H9 (cell line): Measurements from ENCODE around the gene PLA2G2E. TPM values are rescaled to one million over a fixed set of nuclear protein-coding genes. Genes with fewer than 3 reads are reported as not detected.

ENCODE experiments used
- DNase-seq: peaks from one replicate; pipeline ENCODE4 v3.0.0-alpha.2; 2017
- H2AFZ ChIP-seq: one replicate; pipeline ENCODE4 v1.6.1; 2013; ENCODE audit warnings: mild to moderate bottlenecking, low read length, control low read depth, moderate library complexity
- H2AK5ac ChIP-seq: 2 replicates; pipeline ENCODE4 v1.6.1; 2013; ENCODE audit warnings: low read length, control low read depth, mixed read lengths; ENCODE audit not compliant: insufficient read length
- H2BK120ac ChIP-seq: one replicate; pipeline ENCODE4 v1.6.1; 2013; ENCODE audit warnings: low read depth, mild to moderate bottlenecking, low read length, control low read depth, inconsistent platforms; ENCODE audit not compliant: poor library complexity, severe bottlenecking
- H2BK12ac ChIP-seq: 2 replicates; pipeline ENCODE4 v1.6.1; 2013; ENCODE audit warnings: low read length, control low read depth, mixed read lengths, low read depth; ENCODE audit not compliant: insufficient read length
- H2BK15ac ChIP-seq: 2 replicates; pipeline ENCODE4 v1.6.1; 2013; ENCODE audit warnings: low read depth, low read length, control low read depth
- H2BK20ac ChIP-seq: one replicate; pipeline ENCODE4 v1.6.1; 2013; ENCODE audit warnings: low read depth, mild to moderate bottlenecking, low read length, control low read depth, inconsistent platforms; ENCODE audit not compliant: poor library complexity, severe bottlenecking
- H2BK5ac ChIP-seq: 2 replicates; pipeline ENCODE4 v1.6.1; 2013; ENCODE audit warnings: low read length, control low read depth, mixed read lengths; ENCODE audit not compliant: insufficient read length
- H3K14ac ChIP-seq: 2 replicates; pipeline ENCODE4 v1.6.1; 2013; ENCODE audit warnings: low read length, control low read depth; ENCODE audit not compliant: insufficient read depth
- H3K18ac ChIP-seq: 2 replicates; pipeline ENCODE4 v1.6.1; 2013; ENCODE audit warnings: low read depth, mild to moderate bottlenecking, mixed read lengths, low read length, control low read depth; ENCODE audit not compliant: insufficient read length
- H3K23ac ChIP-seq: 2 replicates; pipeline ENCODE4 v1.6.1; 2013; ENCODE audit warnings: low read length, control low read depth, mixed read lengths, low read depth; ENCODE audit not compliant: insufficient read length
- H3K23me2 ChIP-seq: 2 replicates; pipeline ENCODE4 v1.6.1; 2013; ENCODE audit warnings: low read depth, mild to moderate bottlenecking, mixed read lengths, low read length, control low read depth; ENCODE audit not compliant: insufficient read length, poor library complexity, severe bottlenecking
- H3K27ac ChIP-seq: 2 replicates; pipeline ENCODE4 v1.5.1; 2013; ENCODE audit warnings: low read length, control low read depth, mixed read lengths, low read depth; ENCODE audit not compliant: insufficient read length
- H3K27me3 ChIP-seq: 2 replicates; pipeline ENCODE4 v1.6.1; 2013; ENCODE audit warnings: low read length, control low read depth, inconsistent platforms; ENCODE audit not compliant: insufficient read depth
- H3K4ac ChIP-seq: 2 replicates; pipeline ENCODE4 v1.6.1; 2013; ENCODE audit warnings: low read depth, mild to moderate bottlenecking, control low read depth, inconsistent platforms, low read length, moderate library complexity
- H3K4me1 ChIP-seq: 2 replicates; pipeline ENCODE4 v1.6.1; 2013; ENCODE audit warnings: low read length, control low read depth, inconsistent platforms; ENCODE audit not compliant: insufficient read depth
- H3K4me2 ChIP-seq: 2 replicates; pipeline ENCODE4 v1.6.1; 2013; ENCODE audit warnings: low read length, control low read depth, mixed read lengths; ENCODE audit not compliant: insufficient read length, insufficient read depth
- H3K56ac ChIP-seq: 2 replicates; pipeline ENCODE4 v1.6.1; 2013; ENCODE audit warnings: low read depth, mild to moderate bottlenecking, mixed read lengths, low read length, control low read depth; ENCODE audit not compliant: insufficient read length
- H3K79me1 ChIP-seq: 2 replicates; pipeline ENCODE4 v1.6.1; 2013; ENCODE audit warnings: low read depth, mild to moderate bottlenecking, moderate library complexity, low read length, control low read depth, inconsistent platforms; ENCODE audit not compliant: insufficient read depth, poor library complexity, severe bottlenecking
- H3K79me2 ChIP-seq: 2 replicates; pipeline ENCODE4 v1.6.1; 2013; ENCODE audit warnings: low read length, control low read depth, inconsistent platforms; ENCODE audit not compliant: insufficient read depth
- H3K9ac ChIP-seq: 2 replicates; pipeline ENCODE4 v1.6.1; 2013; ENCODE audit warnings: low read length, control low read depth, mixed read lengths; ENCODE audit not compliant: insufficient read length; ENCODE audit errors: extremely low read depth
- H3K9me3 ChIP-seq: one replicate; pipeline ENCODE4 v1.6.1; 2013; ENCODE audit warnings: low read depth, low read length, inconsistent platforms; ENCODE audit not compliant: control insufficient read depth
- H3T11ph ChIP-seq: one replicate; pipeline ENCODE4 v1.6.1; 2013; ENCODE audit warnings: mild to moderate bottlenecking, low read length, control low read depth, inconsistent platforms
- H4K20me1 ChIP-seq: one replicate; pipeline ENCODE4 v1.6.1; 2013; ENCODE audit not compliant: control insufficient read depth, insufficient read length, insufficient read depth
- H4K5ac ChIP-seq: 2 replicates; pipeline ENCODE4 v1.6.1; 2013; ENCODE audit warnings: low read depth, mild to moderate bottlenecking, mixed read lengths, low read length, control low read depth; ENCODE audit not compliant: insufficient read length
- H4K8ac ChIP-seq: replicated peaks from 2 replicates; pipeline ENCODE4 v1.6.1; 2013; ENCODE audit warnings: low read length, control low read depth, mixed read lengths, low read depth; ENCODE audit not compliant: insufficient read length
- H4K91ac ChIP-seq: 2 replicates; pipeline ENCODE4 v1.6.1; 2013; ENCODE audit warnings: low read depth, mild to moderate bottlenecking, moderate library complexity, mixed read lengths, low read length, control low read depth; ENCODE audit not compliant: insufficient read length
- H3K27ac Mint-ChIP-seq, 3 experiments: 2 replicates in 2 of 3; 3 replicates in 1 of 3; pipeline ENCODE4 v1.8.0; 2020 to 2021; ENCODE audit warnings: mixed read lengths in 3 of 3, mild to moderate bottlenecking in 1 of 3, moderate library complexity in 1 of 3
- H3K27me3 Mint-ChIP-seq: 2 replicates; pipeline ENCODE4 v1.8.0; 2021; ENCODE audit warnings: low read depth, mild to moderate bottlenecking, moderate library complexity, mixed read lengths
- H3K36me3 Mint-ChIP-seq, 3 experiments: 2 replicates in 2 of 3; 3 replicates in 1 of 3; pipeline ENCODE4 v1.8.0; 2020 to 2021; ENCODE audit warnings: low read depth in 3 of 3, mixed read lengths in 3 of 3; ENCODE audit not compliant: insufficient read depth in 1 of 3
- H3K4me1 Mint-ChIP-seq, 2 experiments: 2 replicates each; pipeline ENCODE4 v1.8.0; 2020; ENCODE audit warnings: mixed read lengths in 2 of 2
- H3K4me3 Mint-ChIP-seq, 2 experiments: 2 replicates in 1 of 2; 3 replicates in 1 of 2; pipeline ENCODE4 v1.8.0; 2020 to 2021; ENCODE audit warnings: mild to moderate bottlenecking in 2 of 2, mixed read lengths in 2 of 2, moderate library complexity in 1 of 2
- H3K9me3 Mint-ChIP-seq, 2 experiments: 2 replicates in 1 of 2; 3 replicates in 1 of 2; pipeline ENCODE4 v1.8.0; 2020; ENCODE audit warnings: mild to moderate bottlenecking in 2 of 2, mixed read lengths in 2 of 2, moderate library complexity in 1 of 2
- CTCF ChIP-seq: fragments of 200-600 bp; sonication (generic); conservative IDR thresholded peaks from 3 replicates; pipeline ENCODE4 v1.8.0; 2021; ENCODE audit warnings: antibody characterized with exemption, mild to moderate bottlenecking
- WGBS: extraction: QIAGEN DNeasy Blood & Tissue Kit; methylation state at CpG from one replicate; pipeline ENCODE4 v1.1.7; 2013; ENCODE audit warnings: missing lambda C conversion rate, low lambda C conversion rate, mixed read lengths; ENCODE audit not compliant: insufficient read length; ENCODE audit errors: extremely low coverage; 5-methylcytosine and 5-hydroxymethylcytosine counted together
- total RNA-seq: library from RNA; stranded (reverse); gene quantifications from 2 replicates; pipeline ENCODE4 v1.2.1, GENCODE V29; 2021

Gene PLA2G2E
- total RNA-seq, 1 experiment from 2014 or later: not detected

- peaks cover 9% of the 10 kb centered on the region in 2 experiments for H3K4me1 Mint-ChIP-seq
- Histone ChIP-seq H4K5ac (no peak overlapping the region), H2AFZ (no peak overlapping the region), H2BK120ac (no peak overlapping the region), H3K56ac (no peak overlapping the region), H2AK5ac (no peak overlapping the region), H4K8ac (no peak overlapping the region), H3K4me2 (no peak overlapping the region), H3K79me1 (no peaks in the 10 kb centered on the region), H3K27ac (no peak overlapping the region), H4K20me1 (no peaks in the 10 kb centered on the region), H3K14ac (no peak overlapping the region), H4K91ac (no peak overlapping the region), H3K23ac (no peak overlapping the region), H2BK12ac (no peak overlapping the region), H2BK5ac (no peak overlapping the region), H3T11ph (no peak overlapping the region), H3K4me1 (no peaks in the 10 kb centered on the region), H3K27me3 (no peaks in the 10 kb centered on the region), H3K4ac (no peak overlapping the region), H2BK20ac (no peak overlapping the region), H3K18ac (no peak overlapping the region), H3K79me2 (no peaks in the 10 kb centered on the region), H3K9me3 (no peaks in the 10 kb centered on the region), H3K23me2 (no peaks in the 10 kb centered on the region), H2BK15ac (no peak overlapping the region), H3K9ac (no peak overlapping the region)
- no peak for DNase-seq
- no peaks in the 10 kb centered on the region for H3K27me3 Mint-ChIP-seq
- no peak overlapping the region for H3K27ac Mint-ChIP-seq
- TF ChIP-seq CTCF: no peak
- no peaks in the 10 kb centered on the region; a peak in 2 of 7 replicates for H3K36me3 Mint-ChIP-seq
- H3K9me3 Mint-ChIP-seq: peaks cover 3 to 14% of the 10 kb centered on the region in 2 experiments; a peak in 4 of 5 replicates
- WGBS: no CpG with 5 or more reads among the region's 1 CpG
- no peak overlapping the region for H3K4me3 Mint-ChIP-seq
Observed at GRCh38 chr1:19938472-19938871, 15.1 kb upstream of the PLA2G2E start.
